WTC11 (cell line): ENCODE results near the gene PTPRN2. TPM values are rescaled to one million over a fixed set of nuclear protein-coding genes. Genes with fewer than 3 reads are reported as not detected.
"Not testable (repeated sequence)": the region's sequence is repeated elsewhere in the genome, so short reads cannot be mapped to it uniquely, and the experiment has no call there.

Experiments
- ATAC-seq: fragments of 200-7000 bp; cut with Tn5 transposase; 2 replicates; pipeline ENCODE4 v1.10.0; 2021; ENCODE audit warnings: mild to moderate bottlenecking, moderate library complexity
- CTCF ChIA-PET: fragments of 300-600 bp; sonication (Branson Sonifier 250); formaldehyde crosslinking; loops from one replicate; lab custom pipeline; 2021; ENCODE audit warnings: antibody characterized with exemption; lab: Charles Lee
- POLR2A ChIA-PET: fragments of 350-600 bp; sonication (Branson Sonifier 250); formaldehyde crosslinking; loops from one replicate; lab custom pipeline; 2021; ENCODE audit warnings: antibody characterized with exemption; lab: Charles Lee
- DNase-seq: peaks from one replicate; pipeline ENCODE4 v3.0.0; 2021; ENCODE audit warnings: low spot score
- H3K27ac Mint-ChIP-seq: 2 replicates; pipeline ENCODE4 v1.8.0; 2021; ENCODE audit warnings: mixed read lengths
- H3K27me3 Mint-ChIP-seq: 2 replicates; pipeline ENCODE4 v1.8.0; 2021; ENCODE audit warnings: low read depth, mild to moderate bottlenecking, moderate library complexity, mixed read lengths
- H3K36me3 Mint-ChIP-seq: 2 replicates; pipeline ENCODE4 v1.8.0; 2021; ENCODE audit warnings: mixed read lengths
- H3K4me1 Mint-ChIP-seq: 2 replicates; pipeline ENCODE4 v1.8.0; 2022; ENCODE audit warnings: mixed read lengths
- H3K4me3 Mint-ChIP-seq: 2 replicates; pipeline ENCODE4 v1.8.0; 2021; ENCODE audit warnings: mild to moderate bottlenecking, moderate library complexity, mixed read lengths
- H3K9me3 Mint-ChIP-seq: 2 replicates; pipeline ENCODE4 v1.8.0; 2021; ENCODE audit warnings: mixed read lengths
- ATF2 ChIP-seq: sonication (generic); formaldehyde crosslinking; IDR thresholded peaks from 2 replicates; pipeline ENCODE4 v1.8.1; 2022; ENCODE audit warnings: low read depth, missing genetic modification reagents, borderline replicate concordance
- ATF3 ChIP-seq: sonication (generic); formaldehyde crosslinking; conservative IDR thresholded peaks from 2 replicates; pipeline ENCODE4 v1.8.1; 2022; ENCODE audit warnings: mild to moderate bottlenecking, missing genetic modification reagents
- ATF6 ChIP-seq: sonication (generic); formaldehyde crosslinking; IDR thresholded peaks from 2 replicates; pipeline ENCODE4 v1.8.1; 2023; ENCODE audit warnings: mild to moderate bottlenecking, missing genetic modification reagents
- ELF4 ChIP-seq: sonication (generic); formaldehyde crosslinking; IDR thresholded peaks from 2 replicates; pipeline ENCODE4 v1.8.1; 2022; ENCODE audit warnings: low read depth, mild to moderate bottlenecking, moderate library complexity, missing genetic modification reagents
- FOXP4 ChIP-seq: sonication (generic); formaldehyde crosslinking; IDR thresholded peaks from 2 replicates; pipeline ENCODE4 v1.8.0; 2022; ENCODE audit warnings: mild to moderate bottlenecking, missing genetic modification reagents
- GRHL2 ChIP-seq: fragments of 250-450 bp; sonication (Bioruptor Pico); IDR thresholded peaks from 2 replicates; pipeline ENCODE4 v1.8.0; 2022; ENCODE audit warnings: mild to moderate bottlenecking, moderate library complexity; ENCODE audit not compliant: insufficient replicate concordance, severe bottlenecking
- HMGA2 ChIP-seq: fragments of 250-450 bp; sonication (Bioruptor Pico); IDR thresholded peaks from 2 replicates; pipeline ENCODE4 v1.4.0; 2021; ENCODE audit warnings: mild to moderate bottlenecking, moderate library complexity
- MYBL2 ChIP-seq: sonication (generic); formaldehyde crosslinking; IDR thresholded peaks from 2 replicates; pipeline ENCODE4 v1.8.1; 2023; ENCODE audit warnings: mild to moderate bottlenecking, moderate library complexity, missing genetic modification reagents
- OVOL2 ChIP-seq: fragments of 250-450 bp; sonication (Bioruptor Pico); IDR thresholded peaks from 2 replicates; pipeline ENCODE4 v1.9.0; 2021; ENCODE audit warnings: mild to moderate bottlenecking, borderline replicate concordance
- PRRX2 ChIP-seq: fragments of 250-450 bp; sonication (Bioruptor Pico); IDR thresholded peaks from 2 replicates; pipeline ENCODE4 v1.8.0; 2021; ENCODE audit warnings: mild to moderate bottlenecking
- RORB ChIP-seq: fragments of 250-450 bp; sonication (Bioruptor Pico); IDR thresholded peaks from 2 replicates; pipeline ENCODE4 v1.9.0; 2021; ENCODE audit warnings: mild to moderate bottlenecking
- SMAD4 ChIP-seq: sonication (generic); formaldehyde crosslinking; IDR thresholded peaks from 2 replicates; pipeline ENCODE4 v1.8.0; 2022; ENCODE audit warnings: mild to moderate bottlenecking, missing genetic modification reagents
- USF2 ChIP-seq: sonication (generic); formaldehyde crosslinking; IDR thresholded peaks from 2 replicates; pipeline ENCODE4 v1.8.1; 2023; ENCODE audit warnings: mild to moderate bottlenecking, missing genetic modification reagents, moderate library complexity
- ZNF232 ChIP-seq: sonication (generic); formaldehyde crosslinking; IDR thresholded peaks from 2 replicates; pipeline ENCODE4 v1.8.0; 2022; ENCODE audit warnings: mild to moderate bottlenecking, missing genetic modification reagents
- ZNF416 ChIP-seq: fragments of 250-450 bp; sonication (Bioruptor Pico); IDR thresholded peaks from 2 replicates; pipeline ENCODE4 v1.9.0; 2021; ENCODE audit warnings: mild to moderate bottlenecking, inconsistent platforms
- ZNF671 ChIP-seq: fragments of 250-450 bp; sonication (Bioruptor Pico); IDR thresholded peaks from 2 replicates; pipeline ENCODE4 v1.8.0; 2021; ENCODE audit warnings: mild to moderate bottlenecking
- ZSCAN18 ChIP-seq: fragments of 250-450 bp; sonication (Bioruptor Pico); IDR thresholded peaks from 2 replicates; pipeline ENCODE4 v2.1.2; 2022; ENCODE audit warnings: mild to moderate bottlenecking, moderate library complexity
- total RNA-seq: library from RNA; stranded (reverse); gene quantifications from 3 replicates; pipeline ENCODE4 v1.2.3, GENCODE V29; 2021
- TF ChIP-seq, protein P1 (sequence below): sonication (generic); formaldehyde crosslinking; IDR thresholded peaks from 2 replicates; pipeline ENCODE4 v1.8.0; 2022; ENCODE audit warnings: mild to moderate bottlenecking, missing genetic modification reagents

PTPRN2 gene
- total RNA-seq, 1 experiment from 2014 or later: 4.7 TPM

DNA sequence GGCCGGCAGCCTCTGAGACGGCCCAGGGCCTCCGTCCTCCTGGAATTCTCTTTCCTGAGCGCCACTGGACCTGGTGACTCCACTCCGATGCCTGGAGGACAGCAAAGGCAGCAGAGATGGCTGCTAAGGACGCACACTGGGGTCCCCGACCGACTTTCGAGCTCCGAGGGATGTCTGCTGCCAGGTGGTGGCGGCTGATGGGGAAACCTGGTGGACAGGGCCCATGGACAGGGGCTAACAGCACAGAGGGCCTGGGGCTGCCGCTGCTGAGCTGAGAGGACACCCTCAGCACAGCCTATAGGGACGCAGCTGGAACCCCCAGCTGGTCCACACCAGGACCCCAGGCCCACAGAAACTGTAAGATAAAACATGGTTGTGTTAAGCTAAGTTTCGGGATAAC is 884.5 kb downstream of the PTPRN2 start:
- Mint-ChIP-seq H3K36me3 (peaks cover 9% of the 10 kb centered on the region), H3K4me1 (no peaks in the 10 kb centered on the region), H3K9me3 (peaks cover 13% of the 10 kb centered on the region), H3K27me3 (peaks cover 7% of the 10 kb centered on the region), H3K4me3 (no peak overlapping the region), H3K27ac (no peak overlapping the region)
- CTCF ChIA-PET: no interaction called here
- no peak for ATAC-seq
- TF ChIP-seq ZNF416: no peak
- TF ChIP-seq, protein P1, sequence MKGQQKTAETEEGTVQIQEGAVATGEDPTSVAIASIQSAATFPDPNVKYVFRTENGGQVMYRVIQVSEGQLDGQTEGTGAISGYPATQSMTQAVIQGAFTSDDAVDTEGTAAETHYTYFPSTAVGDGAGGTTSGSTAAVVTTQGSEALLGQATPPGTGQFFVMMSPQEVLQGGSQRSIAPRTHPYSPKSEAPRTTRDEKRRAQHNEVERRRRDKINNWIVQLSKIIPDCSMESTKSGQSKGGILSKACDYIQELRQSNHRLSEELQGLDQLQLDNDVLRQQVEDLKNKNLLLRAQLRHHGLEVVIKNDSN (CRISPR knock-in tag): no peak
- no peak for TF ChIP-seq SMAD4 (CRISPR knock-in tag)
- no peak for TF ChIP-seq PRRX2 (CRISPR knock-in tag)
- no peak for TF ChIP-seq USF2 (CRISPR knock-in tag)
- TF ChIP-seq ZSCAN18 (CRISPR knock-in tag): no peak
- TF ChIP-seq ZNF671 (CRISPR knock-in tag): no peak
- no peak for TF ChIP-seq ATF3 (CRISPR knock-in tag)
- TF ChIP-seq GRHL2 (CRISPR knock-in tag): no peak
- TF ChIP-seq ATF2: no peak
- POLR2A ChIA-PET: no interaction called here
- no peak for DNase-seq

GRCh38 chr7:157702311-157703023 is 885.2 kb downstream of the PTPRN2 start:
- H3K36me3 Mint-ChIP-seq: peaks cover 9% of the 10 kb centered on the region
- TF ChIP-seq ZNF232 (CRISPR knock-in tag): no peak
- no peak for TF ChIP-seq RORB
- TF ChIP-seq OVOL2 (CRISPR knock-in tag): no peak
- TF ChIP-seq ATF6 (CRISPR knock-in tag): no peak
- no peak for TF ChIP-seq MYBL2 (CRISPR knock-in tag)
- TF ChIP-seq HMGA2 (CRISPR knock-in tag): no peak
- TF ChIP-seq USF2 (CRISPR knock-in tag): no peak
- TF ChIP-seq FOXP4 (CRISPR knock-in tag): no peak
- no peak for TF ChIP-seq ELF4 (CRISPR knock-in tag)
- no peaks in the 10 kb centered on the region for H3K4me1 Mint-ChIP-seq
- peaks cover 13% of the 10 kb centered on the region for H3K9me3 Mint-ChIP-seq
- H3K27ac Mint-ChIP-seq: no peak overlapping the region
- ChIA-PET POLR2A (no interaction called here), CTCF (no interaction called here)
- peaks cover 6% of the 10 kb centered on the region for H3K27me3 Mint-ChIP-seq
- no peak for ATAC-seq
- DNase-seq: no peak
- no peak overlapping the region for H3K4me3 Mint-ChIP-seq

DNA sequence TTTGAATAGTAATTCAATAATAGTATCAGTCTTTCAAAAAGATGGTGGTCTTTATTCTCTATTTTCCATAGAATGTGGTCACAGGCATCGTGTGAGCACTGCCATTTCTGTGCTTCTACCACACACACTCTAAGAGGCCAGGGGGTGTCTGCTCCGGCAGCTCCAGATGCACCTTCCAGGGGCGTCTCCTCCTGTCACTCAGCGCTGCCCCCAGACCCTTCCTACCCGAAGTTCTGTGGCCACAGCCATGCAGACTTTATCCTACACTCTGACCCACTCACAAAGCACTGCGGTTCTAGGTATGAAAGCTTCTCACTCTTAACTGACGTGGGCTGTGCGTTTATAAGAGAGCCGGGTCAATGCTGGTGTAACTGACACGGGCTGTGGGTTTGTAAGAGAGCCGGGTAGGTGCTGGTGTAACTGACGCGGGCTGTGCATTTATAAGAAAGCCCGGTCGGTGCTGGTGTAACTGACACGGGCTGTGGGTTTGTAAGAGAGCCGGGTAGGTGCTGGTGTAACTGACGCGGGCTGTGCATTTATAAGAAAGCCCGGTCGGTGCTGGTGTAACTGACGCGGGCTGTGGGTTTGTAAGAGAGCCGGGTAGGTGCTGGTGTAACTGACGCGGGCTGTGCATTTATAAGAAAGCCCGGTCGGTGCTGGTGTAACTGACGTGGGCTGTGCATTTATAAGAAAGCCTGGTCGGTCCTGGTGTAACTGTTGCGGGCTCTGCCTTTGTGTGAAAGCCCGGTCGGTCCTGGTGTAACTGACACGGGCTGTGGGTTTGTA is 886.0 kb downstream of the PTPRN2 start:
- POLR2A ChIA-PET, ATAC-seq, H3K27me3 Mint-ChIP-seq, H3K36me3 Mint-ChIP-seq, H3K27ac Mint-ChIP-seq, H3K4me1 Mint-ChIP-seq, CTCF ChIA-PET, H3K9me3 Mint-ChIP-seq, DNase-seq, H3K4me3 Mint-ChIP-seq: not testable (repeated sequence)
